Retinal pigment epithelial cell (primary cell): ENCODE data around the gene CGB3.

Experiments
- DNase-seq: peaks from one replicate; pipeline ENCODE4 v3.0.0-alpha.2; 2010; ENCODE audit warnings: low read depth
- H3K4me3 ChIP-seq: 2 replicates; pipeline ENCODE4 v1.5.1; 2011; ENCODE audit warnings: mild to moderate bottlenecking, low read length, control low read depth, moderate library complexity
- TF ChIP-seq, protein P1 (sequence below): conservative IDR thresholded peaks from 2 replicates; pipeline ENCODE4 v1.5.1; 2011; ENCODE audit warnings: low read depth, low read length, control low read depth, inconsistent platforms

CGB3 gene

GRCh38 chr19:48985711-48986110 lies 38.4 kb downstream of the CGB3 start:
- TF ChIP-seq, protein P1, sequence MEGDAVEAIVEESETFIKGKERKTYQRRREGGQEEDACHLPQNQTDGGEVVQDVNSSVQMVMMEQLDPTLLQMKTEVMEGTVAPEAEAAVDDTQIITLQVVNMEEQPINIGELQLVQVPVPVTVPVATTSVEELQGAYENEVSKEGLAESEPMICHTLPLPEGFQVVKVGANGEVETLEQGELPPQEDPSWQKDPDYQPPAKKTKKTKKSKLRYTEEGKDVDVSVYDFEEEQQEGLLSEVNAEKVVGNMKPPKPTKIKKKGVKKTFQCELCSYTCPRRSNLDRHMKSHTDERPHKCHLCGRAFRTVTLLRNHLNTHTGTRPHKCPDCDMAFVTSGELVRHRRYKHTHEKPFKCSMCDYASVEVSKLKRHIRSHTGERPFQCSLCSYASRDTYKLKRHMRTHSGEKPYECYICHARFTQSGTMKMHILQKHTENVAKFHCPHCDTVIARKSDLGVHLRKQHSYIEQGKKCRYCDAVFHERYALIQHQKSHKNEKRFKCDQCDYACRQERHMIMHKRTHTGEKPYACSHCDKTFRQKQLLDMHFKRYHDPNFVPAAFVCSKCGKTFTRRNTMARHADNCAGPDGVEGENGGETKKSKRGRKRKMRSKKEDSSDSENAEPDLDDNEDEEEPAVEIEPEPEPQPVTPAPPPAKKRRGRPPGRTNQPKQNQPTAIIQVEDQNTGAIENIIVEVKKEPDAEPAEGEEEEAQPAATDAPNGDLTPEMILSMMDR: no peak
- DNase-seq: no peak
- no peak overlapping the region for H3K4me3 ChIP-seq

- DNase-seq: no peak
- TF ChIP-seq, protein P1: no peak
- no peak overlapping the region for H3K4me3 ChIP-seq
These were observed 41.9 kb downstream of the CGB3 start for GRCh38 chr19:48982280-48982679.

- TF ChIP-seq, protein P1: no peak
- no peak overlapping the region for H3K4me3 ChIP-seq
- DNase-seq: no peak
These were observed 47.1 kb downstream of the CGB3 start for GRCh38 chr19:48977061-48977460.

DNA sequence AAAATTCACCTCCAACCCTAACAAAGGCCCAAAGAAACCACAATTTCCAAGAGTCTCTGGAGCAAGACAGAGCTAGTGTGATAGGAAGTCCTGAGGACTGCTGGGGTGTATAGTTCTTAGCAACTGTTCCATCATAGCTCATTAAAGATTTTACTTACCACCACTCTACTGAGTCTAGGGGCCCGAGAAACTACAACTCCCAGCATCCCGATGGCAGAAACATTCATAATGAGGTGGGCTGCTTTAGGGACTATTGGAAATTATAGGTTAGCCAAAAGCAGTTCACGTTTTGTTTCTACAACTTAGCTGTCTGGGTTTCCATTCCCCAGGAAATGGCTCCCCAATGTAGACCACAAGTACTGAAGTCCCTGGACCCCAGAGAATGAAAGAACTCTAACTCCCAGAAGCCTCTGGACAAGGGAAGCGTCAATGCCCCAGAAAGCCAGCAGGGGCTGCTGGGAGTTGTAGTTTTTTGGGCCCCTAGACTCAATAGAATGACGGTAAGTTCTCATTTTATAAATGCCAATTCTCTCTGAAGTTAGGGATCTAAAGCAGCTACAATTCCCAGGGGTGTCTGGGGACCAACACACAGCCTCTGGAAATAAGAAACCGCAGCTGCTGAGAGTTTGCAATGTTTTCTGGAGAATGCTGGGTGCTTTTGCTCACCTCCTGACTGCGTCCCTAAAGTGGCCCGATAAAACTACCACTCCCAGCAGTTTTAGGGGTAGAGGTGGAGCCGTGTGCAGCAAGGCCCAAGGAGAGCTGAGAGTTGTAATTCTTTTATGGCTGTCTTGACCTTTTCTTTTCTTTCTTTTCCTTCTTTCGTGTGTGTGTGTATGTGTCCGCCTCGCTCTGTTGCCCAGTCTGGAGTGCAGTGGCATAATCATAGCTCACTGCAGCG lies 47.9 kb downstream of the CGB3 start:
- H3K4me3 ChIP-seq: no peak overlapping the region
- TF ChIP-seq, protein P1: no peak
- no peak for DNase-seq
